HFFc6 (cell line): Measurements from ENCODE around the gene CCDC106. TPM values are rescaled to one million over a fixed set of nuclear protein-coding genes. Genes with fewer than 3 reads are reported as not detected.
A peak's percentile ranks its signal among the peaks of the same experiment; 100 is the strongest.

ENCODE experiments used
- DNase-seq: peaks from one replicate; pipeline ENCODE4 v3.0.0-alpha.2; 2018
- H3K27ac Mint-ChIP-seq: 2 replicates; pipeline ENCODE4 v1.8.0; 2020; ENCODE audit warnings: mild to moderate bottlenecking, mixed read lengths
- H3K27me3 Mint-ChIP-seq: 2 replicates; pipeline ENCODE4 v1.8.0; 2021; ENCODE audit warnings: mild to moderate bottlenecking, moderate library complexity, mixed read lengths; ENCODE audit not compliant: insufficient read depth
- H3K36me3 Mint-ChIP-seq: 2 replicates; pipeline ENCODE4 v1.8.0; 2021; ENCODE audit warnings: low read depth, mixed read lengths
- H3K4me1 Mint-ChIP-seq: 2 replicates; pipeline ENCODE4 v1.8.0; 2020; ENCODE audit warnings: low read depth, mixed read lengths
- H3K4me3 Mint-ChIP-seq: 2 replicates; pipeline ENCODE4 v1.8.0; 2020; ENCODE audit warnings: mild to moderate bottlenecking, moderate library complexity, mixed read lengths
- H3K9me3 Mint-ChIP-seq: 2 replicates; pipeline ENCODE4 v1.8.0; 2020; ENCODE audit warnings: mild to moderate bottlenecking, mixed read lengths
- total RNA-seq, 6 experiments: library from RNA; stranded (reverse); fragmentation: NEBNext Ultra II Directional; extraction: Animal tissue kit (Norgen Biotek cat#: 25700); gene quantifications; 2 replicates in 1 of 6; 3 replicates in 5 of 6; pipeline ENCODE4 v1.2.3, GENCODE V29; 2021
- TF ChIP-seq, protein P1 (sequence below): fragments of 200-600 bp; sonication (generic); IDR thresholded peaks from 2 replicates; pipeline ENCODE4 v1.5.0; 2021; ENCODE audit warnings: antibody characterized with exemption, mild to moderate bottlenecking

CCDC106 gene
- total RNA-seq, 6 experiments from 2014 or later = 12.9 to 17.4 (median 14.0) TPM

DNA sequence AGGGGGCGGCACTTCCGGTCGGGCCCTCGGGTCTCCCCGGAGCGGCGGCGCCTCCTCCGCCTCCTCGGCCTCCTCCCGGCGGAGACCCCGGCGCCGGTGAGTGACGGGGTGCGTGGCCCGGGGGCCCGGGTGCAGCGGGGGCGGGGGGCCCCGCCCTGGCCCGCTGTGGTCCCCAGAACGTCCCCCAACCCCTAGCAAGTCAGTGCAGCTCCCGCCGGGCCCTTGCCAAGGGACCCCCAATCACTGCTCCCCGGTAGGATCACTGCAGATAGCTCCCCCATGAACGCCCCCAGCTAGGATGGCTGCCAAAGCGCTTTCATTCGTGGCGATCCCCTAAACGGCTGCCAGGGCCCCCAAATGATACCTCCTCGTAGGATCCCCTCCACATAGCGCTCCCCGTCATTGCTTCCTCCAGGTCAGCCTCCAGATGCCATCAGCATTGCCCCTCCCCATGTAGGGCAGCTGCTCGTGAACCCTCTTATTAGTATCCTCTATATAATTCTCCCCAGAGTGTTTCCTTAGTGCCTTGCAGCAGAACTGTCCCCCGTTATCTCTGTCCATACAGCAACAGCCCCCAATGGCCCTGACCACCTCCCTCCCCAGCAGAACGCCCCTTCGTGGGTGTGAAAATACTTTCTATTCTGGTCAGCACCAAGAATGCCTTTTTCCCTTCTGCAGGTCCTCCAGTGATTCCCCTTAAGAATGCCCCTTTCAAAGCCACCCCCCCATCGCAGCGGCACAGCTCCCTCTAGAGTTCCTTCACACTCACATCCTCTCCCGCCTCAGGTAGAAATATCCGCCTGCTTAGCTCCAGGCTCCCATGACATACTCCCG lies 42.2 kb upstream of the CCDC106 start, which contains the start of gene ZNF865:
ZNF865 (plus strand) TSS at position 11 of the 834 bp plus-strand sequence. CDS start 7,972 bp downstream, outside the sequence.
- peaks cover 43% of the 10 kb centered on the region for H3K36me3 Mint-ChIP-seq
- TF ChIP-seq, protein P1, sequence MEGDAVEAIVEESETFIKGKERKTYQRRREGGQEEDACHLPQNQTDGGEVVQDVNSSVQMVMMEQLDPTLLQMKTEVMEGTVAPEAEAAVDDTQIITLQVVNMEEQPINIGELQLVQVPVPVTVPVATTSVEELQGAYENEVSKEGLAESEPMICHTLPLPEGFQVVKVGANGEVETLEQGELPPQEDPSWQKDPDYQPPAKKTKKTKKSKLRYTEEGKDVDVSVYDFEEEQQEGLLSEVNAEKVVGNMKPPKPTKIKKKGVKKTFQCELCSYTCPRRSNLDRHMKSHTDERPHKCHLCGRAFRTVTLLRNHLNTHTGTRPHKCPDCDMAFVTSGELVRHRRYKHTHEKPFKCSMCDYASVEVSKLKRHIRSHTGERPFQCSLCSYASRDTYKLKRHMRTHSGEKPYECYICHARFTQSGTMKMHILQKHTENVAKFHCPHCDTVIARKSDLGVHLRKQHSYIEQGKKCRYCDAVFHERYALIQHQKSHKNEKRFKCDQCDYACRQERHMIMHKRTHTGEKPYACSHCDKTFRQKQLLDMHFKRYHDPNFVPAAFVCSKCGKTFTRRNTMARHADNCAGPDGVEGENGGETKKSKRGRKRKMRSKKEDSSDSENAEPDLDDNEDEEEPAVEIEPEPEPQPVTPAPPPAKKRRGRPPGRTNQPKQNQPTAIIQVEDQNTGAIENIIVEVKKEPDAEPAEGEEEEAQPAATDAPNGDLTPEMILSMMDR = peak; percentile 80
- H3K4me3 Mint-ChIP-seq = peak within 1 kb of the TSS; percentile 93
- DNase-seq = peak; percentile 75
- peak within 1 kb of the TSS; percentile 97 for H3K27ac Mint-ChIP-seq
- H3K4me1 Mint-ChIP-seq = peaks cover 43% of the 10 kb centered on the region
- peaks cover 7% of the 10 kb centered on the region for H3K9me3 Mint-ChIP-seq
- H3K27me3 Mint-ChIP-seq = peaks cover 1% of the 10 kb centered on the region

DNA sequence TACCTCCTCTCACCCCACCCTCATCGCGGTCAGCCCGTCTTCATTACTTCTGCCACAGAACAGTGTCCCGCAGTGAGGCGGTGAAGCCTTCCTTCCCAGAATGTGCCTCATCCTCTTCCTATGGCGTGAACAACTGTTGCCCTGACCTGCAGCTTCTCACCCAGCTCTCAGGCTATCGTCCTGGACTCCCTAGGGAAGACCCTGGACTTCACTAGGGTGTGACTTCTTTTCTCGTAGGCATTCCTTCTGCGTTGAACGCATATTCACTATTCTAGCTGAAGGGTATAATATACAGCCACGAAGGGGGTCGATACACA lies 41.6 kb upstream of the CCDC106 start:
- peaks cover 1% of the 10 kb centered on the region for H3K27me3 Mint-ChIP-seq
- peak overlapping the region; percentile 90 for H3K27ac Mint-ChIP-seq
- TF ChIP-seq, protein P1 = no peak; the same call in 1 of the 2 replicates
- peaks cover 7% of the 10 kb centered on the region for H3K9me3 Mint-ChIP-seq
- DNase-seq = no peak
- peak overlapping the region; percentile 93 for H3K4me3 Mint-ChIP-seq
- H3K4me1 Mint-ChIP-seq = peaks cover 37% of the 10 kb centered on the region
- peaks cover 45% of the 10 kb centered on the region for H3K36me3 Mint-ChIP-seq

DNA sequence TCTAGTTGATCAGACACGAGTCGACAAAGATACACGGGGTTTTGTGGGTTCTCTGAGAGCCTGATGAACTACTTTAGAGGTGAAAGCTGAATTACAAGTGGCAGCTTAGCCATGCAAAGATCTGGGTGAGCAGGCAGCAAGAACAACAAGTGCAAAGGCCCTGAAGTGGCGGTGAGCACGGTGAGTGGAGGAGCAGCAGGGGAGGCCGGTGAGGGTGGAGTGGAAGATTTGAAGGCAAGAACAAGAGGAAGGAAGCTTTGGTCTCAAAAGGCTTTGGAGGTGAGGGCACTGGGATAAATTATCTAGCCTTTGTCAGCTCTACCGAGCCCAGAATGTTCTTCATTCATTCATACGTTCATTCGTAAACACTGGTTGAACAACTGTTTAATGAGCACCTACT lies 41.2 kb upstream of the CCDC106 start:
- H3K27ac Mint-ChIP-seq = peak overlapping the region; percentile 90
- no peak for DNase-seq
- TF ChIP-seq, protein P1 = no peak
- H3K4me1 Mint-ChIP-seq = peaks cover 34% of the 10 kb centered on the region
- H3K9me3 Mint-ChIP-seq = peaks cover 7% of the 10 kb centered on the region
- H3K36me3 Mint-ChIP-seq = peaks cover 45% of the 10 kb centered on the region
- H3K27me3 Mint-ChIP-seq = peaks cover 1% of the 10 kb centered on the region
- peak overlapping the region; percentile 93 for H3K4me3 Mint-ChIP-seq

DNA sequence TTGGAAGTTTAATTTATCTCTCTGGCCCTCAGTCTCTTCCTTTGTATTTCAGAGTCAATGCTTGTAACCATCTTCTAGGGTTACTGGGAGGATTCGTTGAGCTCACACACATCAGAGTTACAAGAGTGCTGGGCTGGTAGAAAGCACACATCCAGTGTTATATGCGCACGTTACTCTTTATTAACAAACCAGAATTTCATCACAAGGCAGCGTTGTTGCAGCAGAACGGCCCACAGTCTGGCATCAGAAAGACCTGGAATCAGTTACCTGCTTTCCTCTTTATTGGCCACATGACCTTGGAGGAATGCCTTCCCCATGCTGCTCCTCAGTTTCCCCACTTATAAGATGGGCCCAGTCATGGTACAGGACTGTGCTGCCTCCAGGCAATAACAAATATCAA lies 38.7 kb upstream of the CCDC106 start:
- peaks cover 1% of the 10 kb centered on the region for H3K27me3 Mint-ChIP-seq
- no peak for DNase-seq
- H3K27ac Mint-ChIP-seq = no peak overlapping the region
- peaks cover 46% of the 10 kb centered on the region for H3K36me3 Mint-ChIP-seq
- peaks cover 32% of the 10 kb centered on the region for H3K4me1 Mint-ChIP-seq
- TF ChIP-seq, protein P1 = no peak
- no peak overlapping the region for H3K4me3 Mint-ChIP-seq
- peaks cover 7% of the 10 kb centered on the region for H3K9me3 Mint-ChIP-seq

DNA sequence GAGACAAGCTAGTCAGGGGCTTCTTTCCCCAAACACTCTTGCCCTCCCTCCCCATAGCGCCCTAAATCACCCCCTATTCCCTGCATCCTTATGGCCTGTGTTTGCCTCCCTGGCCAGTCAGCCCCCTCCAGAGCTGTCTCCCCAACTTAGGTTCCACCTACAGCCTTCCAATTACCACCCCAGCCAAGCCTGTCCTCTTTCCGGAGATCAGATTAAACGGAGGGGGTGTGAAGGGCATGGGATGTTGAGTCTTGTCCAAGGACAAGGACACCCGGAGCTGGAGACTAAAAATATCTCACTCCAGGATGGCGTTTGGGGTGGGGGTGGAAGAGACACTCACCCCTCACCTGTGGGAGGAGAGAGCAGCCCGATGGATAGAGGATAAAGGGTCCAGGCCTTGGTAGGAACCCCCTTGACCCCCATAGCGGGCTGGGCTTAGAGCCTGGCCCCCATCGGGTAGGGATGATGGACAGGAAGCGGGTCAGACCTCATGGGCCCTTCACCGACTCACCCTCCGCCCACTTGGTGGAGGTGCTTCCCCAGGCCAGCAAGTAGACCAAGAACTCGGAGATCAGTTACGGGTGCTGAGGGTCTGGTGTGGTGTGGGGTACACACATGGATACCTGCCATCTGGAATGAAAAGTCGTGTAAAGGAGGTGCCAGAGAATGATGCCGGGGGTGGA lies 36.6 kb upstream of the CCDC106 start:
- H3K36me3 Mint-ChIP-seq = peaks cover 45% of the 10 kb centered on the region
- TF ChIP-seq, protein P1 = no peak
- H3K4me3 Mint-ChIP-seq = no peak overlapping the region
- peaks cover 1% of the 10 kb centered on the region; the same call in 1 of the 2 replicates for H3K27me3 Mint-ChIP-seq
- no peak overlapping the region for H3K27ac Mint-ChIP-seq
- DNase-seq = no peak
- H3K9me3 Mint-ChIP-seq = peaks cover 7% of the 10 kb centered on the region
- peaks cover 23% of the 10 kb centered on the region for H3K4me1 Mint-ChIP-seq
